Measurements from ENCODE around the gene POMT2. TPM values are rescaled to one million over a fixed set of nuclear protein-coding genes. Genes with fewer than 3 reads are reported as not detected.
"Not testable (repeated sequence)": the region's sequence is repeated elsewhere in the genome, so short reads cannot be mapped to it uniquely, and the experiment has no call there.

Gene POMT2
- total and polyA plus RNA-seq, 8 donors, result 11.9 to 29.5 (median 15.4) TPM

DNA sequence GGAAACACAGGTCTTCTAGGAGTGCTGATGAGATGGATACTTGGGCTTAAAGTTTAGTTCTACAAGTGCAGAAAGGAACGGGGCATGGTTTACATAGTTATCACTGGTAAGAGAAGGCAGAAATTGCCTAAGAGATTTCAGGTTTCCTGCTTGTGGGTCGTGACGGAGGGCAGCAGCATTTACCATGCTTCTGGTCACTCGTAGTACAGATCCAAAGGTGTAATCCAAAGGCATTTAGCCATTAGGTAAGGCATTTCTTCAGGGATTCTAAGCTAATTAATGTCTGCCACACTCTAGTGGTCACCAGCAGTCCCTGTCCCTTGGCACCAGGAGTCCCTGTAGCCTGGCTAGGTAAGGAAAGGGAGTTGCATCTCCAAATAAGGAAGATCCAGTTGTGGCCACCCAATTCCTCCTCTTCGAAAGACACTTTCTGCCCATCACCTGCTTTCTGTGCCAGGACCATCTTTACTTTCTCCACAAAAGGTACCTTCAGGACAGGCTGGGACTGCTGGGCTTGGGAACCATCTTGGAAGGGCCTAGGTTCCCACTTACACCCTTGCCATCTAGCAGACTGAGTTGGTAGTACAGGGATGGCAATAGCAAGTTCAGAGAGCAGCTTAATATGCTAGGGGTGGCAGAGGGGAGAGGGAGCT, 1.7 kb upstream of the POMT2 start:
- no peaks in the 10 kb centered on the region for H3K36me3 ChIP-seq
- ATAC-seq, result no peak
- H3K27me3 ChIP-seq, result no peaks in the 10 kb centered on the region
- peak overlapping the region in 2 of 4 donors; percentile 94 to 96 for H3K4me3 ChIP-seq
- peaks cover 0 to 9% (median 6%) of the 10 kb centered on the region in 3 donors for H3K4me1 ChIP-seq
- peak overlapping the region in 1 of 4 donors; percentile 96 for H3K27ac ChIP-seq
- no peak for DNase-seq
- WGBS, 2 donors, result 54 to 64% methylated on average over 5 of the region's 5 CpGs
- FAIRE-seq, result no peak
- H3K9me3 ChIP-seq, result no peaks in the 10 kb centered on the region
- TF ChIP-seq, protein P1, sequence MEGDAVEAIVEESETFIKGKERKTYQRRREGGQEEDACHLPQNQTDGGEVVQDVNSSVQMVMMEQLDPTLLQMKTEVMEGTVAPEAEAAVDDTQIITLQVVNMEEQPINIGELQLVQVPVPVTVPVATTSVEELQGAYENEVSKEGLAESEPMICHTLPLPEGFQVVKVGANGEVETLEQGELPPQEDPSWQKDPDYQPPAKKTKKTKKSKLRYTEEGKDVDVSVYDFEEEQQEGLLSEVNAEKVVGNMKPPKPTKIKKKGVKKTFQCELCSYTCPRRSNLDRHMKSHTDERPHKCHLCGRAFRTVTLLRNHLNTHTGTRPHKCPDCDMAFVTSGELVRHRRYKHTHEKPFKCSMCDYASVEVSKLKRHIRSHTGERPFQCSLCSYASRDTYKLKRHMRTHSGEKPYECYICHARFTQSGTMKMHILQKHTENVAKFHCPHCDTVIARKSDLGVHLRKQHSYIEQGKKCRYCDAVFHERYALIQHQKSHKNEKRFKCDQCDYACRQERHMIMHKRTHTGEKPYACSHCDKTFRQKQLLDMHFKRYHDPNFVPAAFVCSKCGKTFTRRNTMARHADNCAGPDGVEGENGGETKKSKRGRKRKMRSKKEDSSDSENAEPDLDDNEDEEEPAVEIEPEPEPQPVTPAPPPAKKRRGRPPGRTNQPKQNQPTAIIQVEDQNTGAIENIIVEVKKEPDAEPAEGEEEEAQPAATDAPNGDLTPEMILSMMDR (IDR thresholded peaks at IDR 0.05), result no peak
- intact Hi-C loops (cut with DNase I), result no loop called here

DNA sequence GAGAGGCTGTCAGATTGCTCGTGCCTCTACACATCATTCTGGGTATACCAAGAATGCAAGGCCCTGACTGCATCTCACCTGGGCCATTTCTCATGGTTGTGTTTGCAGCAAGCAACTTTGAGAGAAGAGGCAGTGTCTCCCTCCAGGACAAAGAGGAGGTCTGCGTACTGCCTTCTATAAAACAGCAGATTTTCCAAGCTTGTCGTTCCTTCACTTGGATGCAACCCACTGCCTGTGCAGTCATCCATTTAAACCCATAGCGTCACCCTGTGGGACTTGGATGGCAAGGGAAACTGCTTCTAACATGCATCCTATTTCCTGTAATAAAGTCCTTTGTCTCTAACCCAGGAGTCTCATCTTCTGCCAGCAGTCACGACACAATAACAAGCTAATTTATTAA, 1.3 kb downstream of the POMT2 start:
- Histone ChIP-seq H3K4me3 (no peak overlapping the region), H3K4me1 (peaks cover 0 to 13% (median 6%) of the 10 kb centered on the region in 3 donors), H3K27me3 (no peaks in the 10 kb centered on the region), H3K27ac (no peak overlapping the region), H3K36me3 (no peaks in the 10 kb centered on the region), H3K9me3 (no peaks in the 10 kb centered on the region)
- WGBS, 2 donors, result 53 to 55% methylated on average over 5 of the region's 5 CpGs
- DNase-seq (no peak), FAIRE-seq (no peak), ATAC-seq (no peak)
- TF ChIP-seq, protein P1 (IDR thresholded peaks at IDR 0.05), result no peak
- intact Hi-C loops (cut with DNase I), result loop anchor here in 1 of 3 donors (10.0 kb wide), 1 partner anchor 165 kb away; no protein-coding TSS in a partner anchor

DNA sequence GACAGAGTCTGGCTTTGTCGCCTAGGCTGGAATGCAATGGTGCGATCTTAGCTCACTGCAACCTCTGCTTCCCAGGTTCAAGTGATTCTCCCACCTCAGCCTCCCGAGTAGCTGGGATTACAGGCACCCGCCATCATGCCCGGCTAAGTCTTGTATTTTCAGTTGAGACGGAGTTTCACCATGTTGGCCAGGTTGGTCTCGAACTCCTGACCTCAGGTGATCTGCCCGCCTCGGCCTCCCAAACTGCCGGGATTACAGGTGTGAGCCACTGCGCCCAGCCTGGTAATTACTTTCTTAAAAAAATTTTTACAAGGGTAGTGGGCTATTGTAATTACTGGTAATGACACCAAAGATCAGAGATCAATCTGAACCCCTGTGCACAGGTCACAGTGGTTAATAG, 1.9 kb downstream of the POMT2 start:
- FAIRE-seq, H3K27me3 ChIP-seq, H3K9me3 ChIP-seq, H3K4me3 ChIP-seq, ATAC-seq, DNase-seq, H3K27ac ChIP-seq, H3K36me3 ChIP-seq: not testable (repeated sequence)
- peaks cover 0 to 13% (median 6%) of the 10 kb centered on the region in 3 donors for H3K4me1 ChIP-seq
- intact Hi-C loops (cut with DNase I), result loop anchor here in 1 of 3 donors (10.0 kb wide), 1 partner anchor 164 kb away; no protein-coding TSS in a partner anchor
- 89 to 93% methylated on average over 11 of the region's 11 CpGs for WGBS, 2 donors

DNA sequence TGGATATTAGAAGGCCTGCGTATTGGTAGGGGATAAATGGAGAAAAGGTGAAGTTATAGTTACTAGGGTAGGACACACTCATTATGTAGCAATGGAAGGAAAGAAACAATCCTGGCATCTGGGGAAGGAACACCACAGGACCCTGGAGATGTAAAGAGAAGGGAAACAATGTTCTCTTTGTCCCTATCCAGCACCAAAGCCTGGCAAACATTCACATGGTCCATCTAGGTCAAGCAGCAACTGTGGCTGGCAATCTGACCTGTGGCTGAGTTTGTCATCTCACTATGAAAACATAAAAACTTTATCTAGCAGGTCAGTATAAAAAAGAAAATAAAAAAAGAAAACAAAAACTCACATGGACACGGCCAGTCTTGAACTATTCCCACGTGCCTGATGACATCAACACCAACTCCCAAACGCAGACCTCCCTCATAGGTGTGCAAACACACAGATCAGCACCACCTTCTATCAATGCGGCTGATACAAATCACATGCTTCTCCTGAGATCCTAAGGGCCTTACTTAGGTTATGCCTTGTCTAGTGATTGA, 2.6 kb downstream of the POMT2 start:
- ATAC-seq, result no peak
- H3K4me1 ChIP-seq, result peaks cover 0 to 13% (median 6%) of the 10 kb centered on the region in 3 donors
- FAIRE-seq, result no peak
- TF ChIP-seq, protein P1 (IDR thresholded peaks at IDR 0.05), result no peak
- peak overlapping the region in 2 of 4 donors; percentile 22 to 29 for H3K27ac ChIP-seq
- DNase-seq, result no peak
- H3K36me3 ChIP-seq, result no peaks in the 10 kb centered on the region
- no peaks in the 10 kb centered on the region for H3K27me3 ChIP-seq
- 42 to 57% methylated on average over 5 of the region's 5 CpGs for WGBS, 2 donors
- intact Hi-C loops (cut with DNase I), result loop anchor here in 1 of 3 donors (10.0 kb wide), 1 partner anchor 163 kb away; no protein-coding TSS in a partner anchor
- H3K4me3 ChIP-seq, result no peak overlapping the region
- no peaks in the 10 kb centered on the region for H3K9me3 ChIP-seq

DNA sequence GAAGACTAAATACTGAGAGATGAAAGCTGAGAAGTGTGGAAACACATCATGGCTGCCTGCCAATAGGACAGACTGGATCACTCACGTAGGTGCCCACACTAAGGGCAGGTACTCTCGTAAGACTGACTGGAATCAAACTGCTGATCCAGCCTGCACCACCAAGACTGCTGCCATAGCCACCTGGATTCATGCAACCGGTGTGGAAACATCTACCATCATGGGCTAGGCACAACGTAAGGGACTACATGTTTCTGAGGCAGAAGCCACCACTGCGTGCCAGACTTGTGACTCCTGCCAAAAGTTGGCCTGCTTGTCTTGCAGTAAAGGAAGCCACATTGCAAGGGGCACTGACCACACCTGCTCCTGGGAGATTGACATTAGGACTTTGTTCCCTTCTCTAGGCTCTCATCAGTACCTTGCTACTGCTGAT, 3.8 kb downstream of the POMT2 start:
- WGBS, 2 donors, result 57 to 65% methylated on average over 5 of the region's 5 CpGs
- no peak for DNase-seq
- Histone ChIP-seq H3K4me3 (no peak overlapping the region), H3K9me3 (no peaks in the 10 kb centered on the region), H3K36me3 (no peaks in the 10 kb centered on the region), H3K4me1 (peaks cover 0 to 13% (median under 1%) of the 10 kb centered on the region in 3 donors), H3K27ac (no peak overlapping the region), H3K27me3 (no peaks in the 10 kb centered on the region)
- no peak for ATAC-seq
- TF ChIP-seq, protein P1 (IDR thresholded peaks at IDR 0.05), result no peak
- FAIRE-seq, result no peak
- intact Hi-C loops (cut with DNase I), result loop anchor here in 1 of 3 donors (10.0 kb wide), 1 partner anchor 162 kb away; no protein-coding TSS in a partner anchor
